Right atrium auricular region (tissue), 2 donors: ENCODE results near the gene ANXA4. TPM values are rescaled to one million over a fixed set of nuclear protein-coding genes. Genes with fewer than 3 reads are reported as not detected.

Experiments
- DNase-seq: peaks from one replicate; pipeline ENCODE4 v3.0.0-alpha.2; 2019; ENCODE audit warnings: low spot score
- H3K27ac ChIP-seq, 2 donors: fragments of 200-600 bp; sonication (generic); 1 replicate in 1 of 2; 2 replicates in 1 of 2; pipeline ENCODE4 v1.5.1; 2016 to 2019
- H3K27me3 ChIP-seq, 2 donors: fragments of 200-600 bp; sonication (generic); one replicate each; pipeline versions ENCODE4 v1.5.1 to v1.6.0; 2017 to 2019
- H3K36me3 ChIP-seq: fragments of 200-600 bp; sonication (generic); one replicate; pipeline ENCODE4 v1.5.1; 2016
- H3K4me1 ChIP-seq, 2 donors: fragments of 200-600 bp; sonication (generic); one replicate each; pipeline versions ENCODE4 v1.5.1 to v1.6.0; 2017 to 2019
- H3K4me3 ChIP-seq, 2 donors: fragments of 200-600 bp; sonication (generic); 1 replicate in 1 of 2; 2 replicates in 1 of 2; pipeline ENCODE4 v1.5.1; 2017 to 2019; ENCODE audit warnings: mild to moderate bottlenecking in 1 of 2, moderate library complexity in 1 of 2
- H3K9me3 ChIP-seq, 2 donors: fragments of 200-600 bp; sonication (generic); one replicate each; pipeline ENCODE4 v1.5.1; 2019
- CTCF ChIP-seq, 2 donors: fragments of 200-600 bp; sonication (generic); IDR thresholded peaks; one replicate each; pipeline ENCODE4 v1.5.1; 2019; ENCODE audit warnings: antibody characterized with exemption in 2 of 2
- total RNA-seq, 2 donors: library from RNA; depleted of rRNA; stranded (reverse); fragments of >200 nt; gene quantifications; one replicate each; pipeline ENCODE4 v1.1.0, GENCODE V29; 2016

ANXA4 gene
- total RNA-seq, 2 donors from 2014 or later = 12.7 to 25.9 TPM

- H3K9me3 ChIP-seq = no peaks in the 10 kb centered on the region
- no peak for TF ChIP-seq CTCF (IDR thresholded peaks at IDR 0.05)
- H3K4me1 ChIP-seq = no peaks in the 10 kb centered on the region
- DNase-seq = no peak
- peaks cover 34% of the 10 kb centered on the region for H3K36me3 ChIP-seq
- H3K4me3 ChIP-seq = no peak overlapping the region
- no peaks in the 10 kb centered on the region for H3K27me3 ChIP-seq
- no peak overlapping the region for H3K27ac ChIP-seq
Measured at GRCh38 chr2:69863298-69863697, 121.4 kb downstream of the ANXA4 start.

Other genes starting within 250 kb of the ANXA4 start
- gene AAK1, start 98.4 kb upstream of the ANXA4 start, total RNA-seq = 10 to 100 TPM; 50.4 to 62.6 TPM
- gene GMCL1, start 87.5 kb downstream of the ANXA4 start, total RNA-seq = 1 to 10 TPM; 5.4 to 7.2 TPM
- gene SNRNP27, start 151.8 kb downstream of the ANXA4 start, total RNA-seq = 10 to 100 TPM; 61.7 to 73.3 TPM
- 1 to 10 TPM; 4.4 to 4.7 TPM for gene MXD1, start 173.0 kb downstream of the ANXA4 start, total RNA-seq
- gene ASPRV1, start 219.5 kb downstream of the ANXA4 start, total RNA-seq = under 1 TPM; 0.33 to 0.83 TPM